Measurements from ENCODE around the gene KIDINS220. TPM values are rescaled to one million over a fixed set of nuclear protein-coding genes. Genes with fewer than 3 reads are reported as not detected.

The KIDINS220 gene
- total and polyA plus RNA-seq, 2 experiments from 2014 or later = 24.2 to 77.5 TPM

DNA sequence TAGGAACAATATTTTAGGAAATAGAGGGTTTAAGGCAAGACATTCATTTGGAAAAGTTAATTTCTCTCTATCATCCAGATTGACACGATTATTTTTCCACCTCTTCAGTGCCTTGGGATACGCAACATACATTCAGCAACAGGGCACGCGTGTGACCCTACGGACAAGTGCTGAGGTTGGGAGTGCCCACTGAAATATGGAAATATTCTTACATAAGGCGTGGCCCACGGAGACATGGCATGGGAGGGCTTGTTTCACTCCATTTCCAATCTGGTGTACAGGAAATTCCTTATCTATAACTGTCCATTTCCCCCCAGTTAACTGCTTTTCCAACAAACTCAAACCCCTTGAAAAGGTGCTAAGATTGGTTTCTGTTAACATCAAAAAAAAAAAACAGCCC is 20.9 kb upstream of the KIDINS220 start:
- Histone ChIP-seq H3K4me1 (ENCODE audit: insufficient read depth) (no peaks in the 10 kb centered on the region), H4K20me1 (ENCODE audit: insufficient read depth, poor library complexity, severe bottlenecking) (no peaks in the 10 kb centered on the region), H3K4me2 (no peak overlapping the region), H3K27ac (no peak overlapping the region), H3K9me2 (replicated peaks; ENCODE audit: insufficient read depth) (no peaks in the 10 kb centered on the region), H3K36me3 (replicated peaks; ENCODE audit: insufficient read depth, low read depth) (no peaks in the 10 kb centered on the region), H3K9me3 (ENCODE audit: low read depth) (no peaks in the 10 kb centered on the region), H3K79me2 (no peaks in the 10 kb centered on the region), H3K4me3 (no peak overlapping the region), H2AFZ (no peak overlapping the region), H3K27me3 (no peaks in the 10 kb centered on the region)
- TF ChIP-seq, protein P1, sequence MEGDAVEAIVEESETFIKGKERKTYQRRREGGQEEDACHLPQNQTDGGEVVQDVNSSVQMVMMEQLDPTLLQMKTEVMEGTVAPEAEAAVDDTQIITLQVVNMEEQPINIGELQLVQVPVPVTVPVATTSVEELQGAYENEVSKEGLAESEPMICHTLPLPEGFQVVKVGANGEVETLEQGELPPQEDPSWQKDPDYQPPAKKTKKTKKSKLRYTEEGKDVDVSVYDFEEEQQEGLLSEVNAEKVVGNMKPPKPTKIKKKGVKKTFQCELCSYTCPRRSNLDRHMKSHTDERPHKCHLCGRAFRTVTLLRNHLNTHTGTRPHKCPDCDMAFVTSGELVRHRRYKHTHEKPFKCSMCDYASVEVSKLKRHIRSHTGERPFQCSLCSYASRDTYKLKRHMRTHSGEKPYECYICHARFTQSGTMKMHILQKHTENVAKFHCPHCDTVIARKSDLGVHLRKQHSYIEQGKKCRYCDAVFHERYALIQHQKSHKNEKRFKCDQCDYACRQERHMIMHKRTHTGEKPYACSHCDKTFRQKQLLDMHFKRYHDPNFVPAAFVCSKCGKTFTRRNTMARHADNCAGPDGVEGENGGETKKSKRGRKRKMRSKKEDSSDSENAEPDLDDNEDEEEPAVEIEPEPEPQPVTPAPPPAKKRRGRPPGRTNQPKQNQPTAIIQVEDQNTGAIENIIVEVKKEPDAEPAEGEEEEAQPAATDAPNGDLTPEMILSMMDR (IDR thresholded peaks at IDR 0.05; ENCODE audit: poor library complexity) = no peak
- TF ChIP-seq EZH2 (IDR thresholded peaks at IDR 0.05; ENCODE audit: borderline replicate concordance) (no peak), EZH2phosphoT487 (IDR thresholded peaks at IDR 0.05; ENCODE audit: low read depth, severe bottlenecking, unreplicated experiment) (no peak)
- 94% methylated on average over 7 of the region's 7 CpGs for WGBS (ENCODE audit: low lambda C conversion rate, missing lambda C conversion rate)
- DNase-seq (ENCODE audit: low spot score) = no peak

DNA sequence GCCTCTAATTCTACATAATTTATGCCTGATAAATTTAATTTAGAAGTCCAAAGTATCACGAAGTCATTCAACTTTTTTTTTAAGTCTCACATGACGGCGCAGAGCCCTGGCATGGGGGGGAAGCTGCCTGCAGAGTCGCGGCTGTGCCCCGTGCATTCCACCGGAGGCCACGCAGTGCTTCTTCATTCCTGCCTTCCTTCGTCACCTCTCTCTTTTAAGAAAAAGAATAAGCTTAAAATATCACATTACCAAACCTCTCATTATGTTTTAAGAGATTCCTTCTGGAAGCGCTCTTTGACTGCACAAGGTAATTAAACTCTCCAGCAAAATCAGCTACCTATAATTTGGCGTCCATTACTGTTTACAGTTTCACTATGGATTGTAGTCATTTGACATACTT is 20.3 kb upstream of the KIDINS220 start:
- no peak overlapping the region for H3K4me2 ChIP-seq
- no peak overlapping the region for H3K27ac ChIP-seq
- H3K27me3 ChIP-seq = no peaks in the 10 kb centered on the region
- H3K9me2 ChIP-seq (replicated peaks; ENCODE audit: insufficient read depth) = no peaks in the 10 kb centered on the region
- H3K36me3 ChIP-seq (replicated peaks; ENCODE audit: insufficient read depth, low read depth) = no peaks in the 10 kb centered on the region
- no peaks in the 10 kb centered on the region for H3K9me3 ChIP-seq (ENCODE audit: low read depth)
- H2AFZ ChIP-seq = no peak overlapping the region
- DNase-seq (ENCODE audit: low spot score) = no peak
- TF ChIP-seq, protein P1 (IDR thresholded peaks at IDR 0.05; ENCODE audit: poor library complexity) = no peak
- no peak for TF ChIP-seq EZH2phosphoT487 (IDR thresholded peaks at IDR 0.05; ENCODE audit: low read depth, severe bottlenecking, unreplicated experiment)
- no peak for TF ChIP-seq EZH2 (IDR thresholded peaks at IDR 0.05; ENCODE audit: borderline replicate concordance)
- H3K79me2 ChIP-seq = no peaks in the 10 kb centered on the region
- no peak overlapping the region for H3K4me3 ChIP-seq
- no peaks in the 10 kb centered on the region for H4K20me1 ChIP-seq (ENCODE audit: insufficient read depth, poor library complexity, severe bottlenecking)
- no peaks in the 10 kb centered on the region for H3K4me1 ChIP-seq (ENCODE audit: insufficient read depth)
- WGBS (ENCODE audit: low lambda C conversion rate, missing lambda C conversion rate) = 66% methylated on average over 11 of the region's 11 CpGs

DNA sequence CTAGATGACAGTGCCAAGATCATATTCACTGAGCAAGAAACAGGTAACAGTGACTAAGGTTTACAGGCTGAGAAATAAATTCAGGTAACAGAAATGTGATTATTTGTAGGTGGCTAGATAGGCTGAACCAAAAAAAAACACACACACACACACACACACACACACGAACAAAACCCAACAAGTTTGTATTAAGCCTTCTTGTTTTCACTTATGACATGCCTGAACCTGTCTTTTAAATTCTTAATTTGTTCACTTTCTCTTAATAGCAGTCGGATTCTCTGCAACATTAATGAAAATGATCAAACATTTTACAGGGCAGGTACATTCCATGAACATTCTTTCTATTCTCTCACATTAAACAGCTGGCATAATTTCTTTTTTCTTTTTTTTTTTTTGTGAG is 18.8 kb upstream of the KIDINS220 start:
- Histone ChIP-seq H3K4me2 (no peak overlapping the region), H2AFZ (no peak overlapping the region), H3K4me3 (no peak overlapping the region), H3K79me2 (no peaks in the 10 kb centered on the region), H3K4me1 (ENCODE audit: insufficient read depth) (no peaks in the 10 kb centered on the region), H3K36me3 (replicated peaks; ENCODE audit: insufficient read depth, low read depth) (no peaks in the 10 kb centered on the region), H4K20me1 (ENCODE audit: insufficient read depth, poor library complexity, severe bottlenecking) (no peaks in the 10 kb centered on the region), H3K27me3 (no peaks in the 10 kb centered on the region), H3K27ac (no peak overlapping the region), H3K9me2 (replicated peaks; ENCODE audit: insufficient read depth) (no peaks in the 10 kb centered on the region), H3K9me3 (ENCODE audit: low read depth) (no peaks in the 10 kb centered on the region)
- WGBS (ENCODE audit: low lambda C conversion rate, missing lambda C conversion rate) = 98% methylated on average over 2 of the region's 2 CpGs
- DNase-seq (ENCODE audit: low spot score) = no peak
- TF ChIP-seq, protein P1 (IDR thresholded peaks at IDR 0.05; ENCODE audit: poor library complexity) = no peak
- no peak for TF ChIP-seq EZH2 (IDR thresholded peaks at IDR 0.05; ENCODE audit: borderline replicate concordance)

DNA sequence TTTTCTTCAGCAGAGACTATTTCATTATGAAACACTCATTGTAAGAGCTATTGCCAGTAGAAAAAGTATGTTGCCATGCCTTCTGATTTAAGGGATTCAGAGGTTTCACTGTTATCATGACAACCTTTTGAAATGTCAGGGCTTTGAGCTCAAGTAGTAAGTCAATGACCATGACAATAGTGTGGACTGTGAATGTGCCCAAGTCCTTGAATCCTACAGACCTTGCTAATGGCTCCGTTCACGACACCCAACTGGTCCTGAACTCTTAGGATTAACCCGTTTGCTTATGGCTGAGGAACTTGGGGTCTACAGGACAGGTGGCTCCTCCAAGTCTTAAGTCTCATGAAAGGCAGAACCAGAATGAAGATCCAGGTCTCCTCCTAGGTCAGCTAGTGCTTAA is 17.6 kb upstream of the KIDINS220 start:
- Histone ChIP-seq H3K27ac (no peak overlapping the region), H3K36me3 (replicated peaks; ENCODE audit: insufficient read depth, low read depth) (no peaks in the 10 kb centered on the region), H2AFZ (no peak overlapping the region), H3K4me3 (no peak overlapping the region), H3K4me2 (no peak overlapping the region), H4K20me1 (ENCODE audit: insufficient read depth, poor library complexity, severe bottlenecking) (no peaks in the 10 kb centered on the region), H3K9me3 (ENCODE audit: low read depth) (no peaks in the 10 kb centered on the region), H3K9me2 (replicated peaks; ENCODE audit: insufficient read depth) (no peaks in the 10 kb centered on the region), H3K4me1 (ENCODE audit: insufficient read depth) (no peaks in the 10 kb centered on the region), H3K27me3 (no peaks in the 10 kb centered on the region), H3K79me2 (no peaks in the 10 kb centered on the region)
- DNase-seq (ENCODE audit: low spot score) = no peak
- TF ChIP-seq EZH2phosphoT487 (IDR thresholded peaks at IDR 0.05; ENCODE audit: low read depth, severe bottlenecking, unreplicated experiment) (no peak), EZH2 (IDR thresholded peaks at IDR 0.05; ENCODE audit: borderline replicate concordance) (no peak)
- TF ChIP-seq, protein P1 (IDR thresholded peaks at IDR 0.05; ENCODE audit: poor library complexity) = no peak
- 96% methylated on average over 3 of the region's 3 CpGs for WGBS (ENCODE audit: low lambda C conversion rate, missing lambda C conversion rate)
